IPS-NIHi11 (cell line): ENCODE results near the gene ALG1.
"Not testable (repeated sequence)": the region's sequence is repeated elsewhere in the genome, so short reads cannot be mapped to it uniquely, and the experiment has no call there.

Experiments used
- DNase-seq: peaks from one replicate; pipeline ENCODE4 v3.0.0; 2012; ENCODE audit warnings: mixed read lengths, low spot score

Gene ALG1

DNA sequence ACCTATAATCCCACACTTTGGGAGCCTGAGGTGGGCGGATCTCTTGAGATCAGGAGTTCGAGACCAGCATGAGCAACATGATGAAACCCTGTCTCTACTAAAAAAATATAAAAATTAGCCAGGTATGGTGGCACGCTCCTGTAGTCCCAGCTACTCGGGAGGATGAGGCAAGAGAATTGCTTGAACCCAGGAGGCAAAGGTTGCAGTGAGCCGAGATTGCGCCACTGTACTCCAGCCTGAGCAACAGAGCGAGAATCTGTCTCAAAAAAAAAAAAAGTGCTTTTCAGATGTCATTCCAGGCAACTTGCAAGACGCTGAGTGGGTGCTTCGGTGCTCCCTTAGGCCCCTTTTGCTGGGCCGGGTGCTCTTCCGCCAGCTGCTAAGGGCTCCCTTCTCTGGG is 27.1 kb upstream of the ALG1 start:
- DNase-seq: not testable (repeated sequence)

GRCh38 chr16:5045499-5046115 is 26.0 kb upstream of the ALG1 start:
- no peak for DNase-seq

DNA sequence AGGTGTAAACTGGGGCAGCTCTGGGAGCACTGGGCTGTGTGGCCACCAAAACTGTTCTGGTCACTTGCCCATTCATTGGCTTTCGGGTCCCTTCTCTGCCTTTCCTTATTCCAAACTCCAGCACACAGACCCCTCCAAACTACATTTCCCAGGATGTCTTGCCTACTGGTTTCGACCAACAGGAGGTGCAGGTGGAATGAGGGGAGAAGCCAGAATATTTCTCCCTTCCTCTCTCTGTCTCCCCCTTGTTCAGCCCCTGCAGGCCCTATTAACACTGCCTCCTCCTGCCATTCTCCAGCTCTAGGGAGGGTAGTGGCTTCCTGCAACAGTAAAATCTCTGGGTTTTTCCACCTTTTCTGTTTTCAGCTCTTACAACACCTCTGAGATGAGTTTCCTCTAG is 24.7 kb upstream of the ALG1 start:
- no peak for DNase-seq

DNA sequence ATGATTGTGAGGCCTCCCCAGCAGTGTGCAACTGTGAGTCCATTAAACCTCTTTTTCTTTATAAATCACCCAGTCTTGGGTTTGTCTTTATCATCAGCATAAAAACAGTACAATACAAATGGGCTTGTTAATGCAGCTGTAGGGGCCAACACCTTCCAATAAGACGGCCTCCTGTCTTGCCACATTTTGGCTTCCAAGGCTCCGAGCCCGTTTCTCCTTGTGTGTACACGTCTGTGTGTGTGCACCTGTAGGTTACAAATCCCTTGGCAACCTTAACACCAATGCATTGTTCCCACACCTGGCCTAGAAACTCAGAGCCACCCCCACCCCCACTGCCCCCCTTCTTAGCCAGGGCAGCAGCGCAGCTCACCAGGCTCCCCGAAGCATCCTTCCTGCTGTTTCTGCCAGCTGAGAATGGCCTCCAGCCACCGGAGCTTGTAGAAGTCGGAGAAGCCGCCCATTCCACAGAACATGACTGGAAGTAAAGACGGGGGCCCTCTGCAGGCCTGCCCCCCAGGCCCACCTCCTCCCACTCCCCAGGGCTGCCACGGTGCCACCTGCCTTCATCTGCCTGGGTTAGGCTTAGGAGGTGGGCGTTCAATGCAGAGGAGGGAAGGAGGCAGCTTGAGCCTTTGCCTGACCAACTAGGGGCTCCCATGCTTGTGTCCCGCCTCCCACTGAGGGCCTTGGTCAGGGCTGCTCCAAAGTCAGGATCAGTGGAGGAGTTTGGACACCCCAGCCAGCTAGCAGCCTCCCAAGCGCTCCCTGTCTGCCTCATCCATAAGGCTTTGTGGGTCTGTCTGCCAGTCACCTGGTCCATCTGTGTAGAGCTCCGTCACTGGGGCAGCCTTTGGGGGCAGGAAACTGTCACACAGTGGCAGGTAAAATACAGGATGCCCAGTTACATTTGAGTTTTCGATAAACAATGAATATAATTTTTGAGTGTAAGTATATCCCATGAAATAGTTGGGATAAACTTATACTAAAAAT is 16.5 kb upstream of the ALG1 start:
- DNase-seq: no peak

DNA sequence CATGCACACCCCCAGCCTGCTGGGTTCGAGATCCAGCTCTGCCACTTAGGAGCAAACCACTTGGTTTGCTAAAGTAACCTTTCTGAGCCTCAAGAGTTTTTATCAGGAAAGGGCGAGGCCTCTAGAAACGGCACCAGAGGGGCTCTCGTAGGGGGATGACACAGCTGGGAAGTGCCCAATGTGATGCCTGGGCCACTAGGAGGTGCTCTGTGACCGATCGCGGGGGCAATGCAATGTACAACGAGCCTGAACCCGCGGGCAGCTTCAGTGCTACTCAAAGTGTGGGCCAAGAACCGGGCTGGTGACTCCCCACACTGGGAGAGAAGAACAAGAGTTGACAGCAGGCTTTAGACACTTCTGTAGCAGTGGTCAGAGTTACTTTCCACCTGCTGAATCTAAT is 15.3 kb upstream of the ALG1 start:
- peak; percentile 84 for DNase-seq

GRCh38 chr16:5058476-5058875 is 13.2 kb upstream of the ALG1 start:
- peak; percentile 83 for DNase-seq

DNA sequence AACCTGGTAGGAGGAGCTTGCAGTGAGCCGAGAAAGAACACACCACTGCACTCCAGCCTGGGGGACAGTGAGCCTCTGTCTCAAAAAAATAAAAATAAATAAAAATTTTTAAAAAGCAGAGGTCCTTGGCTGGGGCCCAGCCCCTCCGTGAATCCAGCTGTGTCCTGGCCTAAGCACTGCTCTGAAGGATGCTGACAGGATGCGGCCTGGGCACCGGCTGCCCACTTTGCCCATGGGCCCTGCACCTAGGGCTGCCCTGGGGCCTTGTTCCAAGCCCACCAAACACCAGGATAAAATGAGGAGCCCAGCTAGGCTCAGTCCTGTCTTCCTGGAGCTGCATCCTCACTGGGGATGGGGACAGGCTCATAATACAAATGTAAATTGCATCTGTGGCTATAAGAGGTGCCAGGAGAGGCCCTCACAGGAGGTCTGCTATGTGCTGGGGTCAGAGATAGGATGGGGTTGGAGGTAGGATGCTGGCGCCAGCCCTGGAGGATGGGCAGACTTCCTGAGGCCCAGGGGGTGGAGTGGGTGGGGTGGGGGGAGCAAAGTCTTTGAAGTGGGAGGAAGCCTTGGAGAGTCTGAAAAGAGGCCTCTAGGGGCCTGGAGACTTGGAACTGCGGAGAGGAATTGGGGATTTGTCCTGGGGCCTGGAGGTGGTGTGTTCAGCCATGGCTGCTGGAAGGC is 12.1 kb upstream of the ALG1 start:
- peak; percentile 45 for DNase-seq

GRCh38 chr16:5060073-5060641 is 11.5 kb upstream of the ALG1 start:
- no peak for DNase-seq

DNA sequence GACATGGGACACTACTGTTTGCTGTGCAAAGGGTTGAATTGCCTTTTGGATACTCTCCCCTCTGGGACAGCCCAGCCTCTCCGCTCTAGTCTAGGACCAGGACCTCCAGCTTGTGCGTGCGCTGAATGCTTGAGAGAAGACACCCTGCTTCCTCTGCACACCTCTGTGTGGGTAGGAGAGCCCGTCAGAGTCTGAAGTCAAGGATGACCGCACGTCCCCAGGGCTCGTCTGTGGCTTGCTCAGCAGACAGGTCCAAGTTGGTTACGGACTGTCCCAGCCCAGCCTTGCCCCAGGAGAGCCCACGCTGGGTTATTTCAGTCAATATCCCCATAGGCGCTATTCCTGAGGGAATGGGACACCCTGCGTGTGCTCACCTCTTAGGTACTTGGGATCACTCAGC is 9.6 kb upstream of the ALG1 start:
- no peak for DNase-seq

DNA sequence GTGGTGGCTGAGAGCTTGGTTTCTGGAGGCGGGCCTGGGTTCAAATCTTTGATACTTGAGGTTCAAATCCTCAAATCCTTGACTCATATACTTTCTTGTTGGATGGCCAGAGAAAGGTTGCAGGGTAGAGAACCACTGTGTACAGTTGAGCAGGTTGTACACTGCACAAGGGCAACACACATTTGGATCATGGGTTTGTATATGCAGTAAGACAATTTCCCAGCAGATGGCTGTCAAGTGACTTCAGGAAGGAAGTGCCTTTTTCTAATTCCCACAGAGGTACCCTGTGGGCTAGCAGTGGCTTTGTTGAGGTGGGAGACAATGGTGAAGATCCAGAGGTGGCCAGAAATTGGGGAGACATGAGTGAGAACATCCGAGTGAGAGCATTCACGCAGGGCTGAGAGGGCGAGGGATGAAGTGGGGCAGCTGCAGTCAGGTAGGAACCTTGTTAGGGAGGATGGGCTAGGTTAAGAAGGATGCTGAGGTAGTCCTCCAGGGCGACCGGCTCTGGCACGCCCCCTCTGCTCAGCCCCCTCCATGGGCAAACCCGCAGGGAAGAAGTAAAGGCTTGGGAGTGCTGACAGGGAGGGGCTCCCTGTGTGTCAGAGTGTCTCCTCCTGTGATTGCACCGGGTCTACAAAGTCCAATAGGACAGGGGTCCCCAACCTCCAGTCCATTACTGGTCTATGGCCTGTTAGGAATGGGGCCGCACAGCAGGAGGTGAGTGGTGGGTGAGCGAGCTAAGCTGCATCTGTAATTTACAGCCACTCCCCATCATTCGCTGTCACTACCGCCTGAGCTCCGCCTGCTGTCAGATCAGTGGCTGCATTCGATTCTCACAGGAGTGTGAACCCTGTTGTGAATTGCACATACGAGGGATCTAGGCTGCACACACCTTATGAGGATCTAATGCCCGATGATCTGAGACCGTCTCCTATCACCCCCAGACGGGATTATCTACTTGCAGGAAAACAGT is 8.6 kb upstream of the ALG1 start:
- no peak for DNase-seq

DNA sequence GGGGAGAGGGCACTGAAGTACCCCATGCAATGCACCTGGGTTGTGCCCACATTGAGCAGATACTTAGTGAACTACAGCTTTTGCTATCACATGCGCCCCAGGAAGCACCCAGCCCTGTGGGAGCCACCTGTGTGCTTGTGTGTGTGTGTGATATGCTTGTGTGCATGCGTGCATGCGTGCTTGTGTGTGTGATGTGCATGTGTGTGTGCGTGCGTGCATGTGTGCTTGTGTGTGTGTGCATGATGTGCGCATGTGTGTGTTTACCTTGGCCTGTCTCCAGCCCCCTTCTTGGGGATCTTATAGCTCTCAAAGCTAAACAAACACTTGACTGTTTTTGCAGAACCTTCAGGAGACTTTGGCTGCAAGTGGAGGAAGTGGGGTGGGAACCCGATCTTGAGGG is 6.7 kb upstream of the ALG1 start:
- DNase-seq: no peak

- DNase-seq: no peak
Measured at GRCh38 chr16:5065326-5065725, 6.3 kb upstream of the ALG1 start.

- no peak for DNase-seq
Measured at GRCh38 chr16:5065813-5066212, 5.8 kb upstream of the ALG1 start, which contains the start of gene C16orf89. TSS of gene C16orf89 (minus strand) at chr16:5065956. CDS start at chr16:5065908, 48 bp downstream.

DNA sequence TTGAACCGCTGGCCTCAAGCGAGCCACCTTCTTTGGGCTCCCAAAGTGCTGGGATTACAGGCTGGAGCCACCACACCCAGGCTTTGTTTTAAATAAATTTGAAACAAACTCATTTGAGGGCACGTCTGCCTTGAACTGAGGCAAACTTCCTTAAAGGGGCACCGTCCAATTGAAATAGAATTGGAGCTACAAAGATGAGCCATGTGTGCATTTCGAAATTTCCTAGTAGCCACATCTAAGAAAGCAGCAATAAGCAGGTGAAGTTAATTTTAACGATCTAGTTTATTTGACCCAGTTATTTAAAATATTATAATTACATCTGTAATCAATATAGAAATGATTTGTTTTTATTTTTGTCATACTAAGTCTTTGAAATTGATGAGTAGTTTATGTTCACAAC is 5.1 kb upstream of the ALG1 start:
- DNase-seq: no peak

- no peak for DNase-seq
Measured at GRCh38 chr16:5069048-5069447, 2.6 kb upstream of the ALG1 start.

DNA sequence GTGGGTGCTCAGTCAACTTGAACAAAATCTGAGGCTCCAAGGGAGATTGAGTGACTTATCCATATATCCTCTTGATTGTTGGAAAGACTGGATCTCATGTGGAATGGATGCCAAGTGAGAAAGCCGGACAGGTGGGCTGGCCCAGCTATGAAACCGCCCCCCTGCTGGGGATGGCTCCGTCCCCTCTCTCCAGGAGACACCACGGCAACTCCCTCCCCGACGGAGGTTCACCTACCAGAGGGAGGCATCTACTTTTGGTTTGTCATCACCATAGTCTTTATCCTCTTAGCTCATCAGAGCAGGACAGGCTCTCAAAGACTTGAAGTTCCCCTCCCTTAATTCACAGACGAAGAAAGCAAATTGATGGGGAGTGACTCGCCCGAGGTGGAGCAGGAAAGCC is 1.8 kb upstream of the ALG1 start:
- DNase-seq: no peak

- DNase-seq: no peak
Measured at GRCh38 chr16:5070431-5071186, 1.0 kb upstream of the ALG1 start.

DNA sequence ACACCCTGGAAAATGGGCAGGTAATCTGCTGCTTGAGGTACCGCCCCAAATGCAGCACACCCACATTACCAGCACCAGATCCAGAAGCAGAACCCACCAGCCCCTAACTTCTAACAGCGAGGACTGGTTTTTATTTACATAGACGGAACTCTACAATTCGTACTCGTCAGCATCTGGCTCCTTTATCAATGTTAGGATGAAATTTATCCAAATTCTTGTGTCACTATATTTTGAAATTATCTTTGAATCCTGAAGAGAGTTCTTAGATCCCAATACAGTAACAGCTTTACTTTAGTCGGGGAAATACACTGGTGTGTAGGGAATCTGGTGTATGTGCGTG is 332 bp upstream of the ALG1 start:
- no peak for DNase-seq

- DNase-seq: no peak
Measured at GRCh38 chr16:5072334-5073278, 963 bp downstream of the ALG1 start.

- DNase-seq: no peak
Measured at GRCh38 chr16:5073279-5073629, 1.6 kb downstream of the ALG1 start.
